Body of pancreas (tissue), 4 donors: ENCODE results near the gene PLEKHS1.

Experiments
- POLR2A ChIP-seq, 3 donors: fragments of 450-650 bp; IDR thresholded peaks; one replicate each; pipeline ENCODE4 v1.6.1; 2016; ENCODE audit warnings: antibody characterized with exemption in 3 of 3, mild to moderate bottlenecking in 2 of 3
- TF ChIP-seq, protein P1 (sequence below), 7 experiments: fragments of 450-650 bp in 4 of 7; fragments of 200-600 bp in 3 of 7; sonication (generic) in 3 of 7; IDR thresholded peaks; one replicate each; pipeline ENCODE4 v1.5.1; 2016 to 2019; ENCODE audit warnings: antibody characterized with exemption in 7 of 7

DNA sequence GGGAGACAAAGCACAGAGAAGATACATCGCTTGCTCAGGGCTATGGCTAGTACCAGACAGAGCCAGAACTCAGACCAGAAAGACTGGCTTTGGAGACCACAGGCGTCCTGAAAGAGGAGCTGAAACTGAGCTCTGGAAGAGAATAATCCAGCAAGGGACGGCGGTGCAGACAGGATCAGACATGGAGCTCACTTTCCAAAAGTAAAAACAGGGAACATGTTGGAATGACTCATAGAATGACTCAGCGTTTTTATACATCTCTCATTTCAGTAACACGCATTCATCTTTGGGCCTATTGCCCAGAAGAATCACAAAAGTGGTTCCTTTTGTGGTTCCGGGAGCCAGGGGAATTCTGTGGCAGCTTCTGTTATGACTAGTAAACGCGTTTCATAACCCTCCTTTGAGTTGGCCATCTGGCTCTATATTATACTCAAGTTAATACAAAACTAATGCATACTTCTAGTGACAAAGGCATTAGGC, 37.2 kb downstream of the PLEKHS1 start:
- TF ChIP-seq POLR2A (IDR thresholded peaks at IDR 0.05): no peak
- TF ChIP-seq, protein P1, sequence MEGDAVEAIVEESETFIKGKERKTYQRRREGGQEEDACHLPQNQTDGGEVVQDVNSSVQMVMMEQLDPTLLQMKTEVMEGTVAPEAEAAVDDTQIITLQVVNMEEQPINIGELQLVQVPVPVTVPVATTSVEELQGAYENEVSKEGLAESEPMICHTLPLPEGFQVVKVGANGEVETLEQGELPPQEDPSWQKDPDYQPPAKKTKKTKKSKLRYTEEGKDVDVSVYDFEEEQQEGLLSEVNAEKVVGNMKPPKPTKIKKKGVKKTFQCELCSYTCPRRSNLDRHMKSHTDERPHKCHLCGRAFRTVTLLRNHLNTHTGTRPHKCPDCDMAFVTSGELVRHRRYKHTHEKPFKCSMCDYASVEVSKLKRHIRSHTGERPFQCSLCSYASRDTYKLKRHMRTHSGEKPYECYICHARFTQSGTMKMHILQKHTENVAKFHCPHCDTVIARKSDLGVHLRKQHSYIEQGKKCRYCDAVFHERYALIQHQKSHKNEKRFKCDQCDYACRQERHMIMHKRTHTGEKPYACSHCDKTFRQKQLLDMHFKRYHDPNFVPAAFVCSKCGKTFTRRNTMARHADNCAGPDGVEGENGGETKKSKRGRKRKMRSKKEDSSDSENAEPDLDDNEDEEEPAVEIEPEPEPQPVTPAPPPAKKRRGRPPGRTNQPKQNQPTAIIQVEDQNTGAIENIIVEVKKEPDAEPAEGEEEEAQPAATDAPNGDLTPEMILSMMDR (IDR thresholded peaks at IDR 0.05): no peak
